ENCODE measurements around the gene LTK. TPM values are rescaled to one million over a fixed set of nuclear protein-coding genes. Genes with fewer than 3 reads are reported as not detected.

Gene LTK
- total RNA-seq, 3 donors from 2014 or later: 5.5 to 23.3 (median 13.3) TPM

- Histone ChIP-seq H3K9me3 (no peaks in the 10 kb centered on the region), H3K4me3 (no peak overlapping the region), H3K36me3 (ENCODE audit: low read depth) (no peaks in the 10 kb centered on the region), H3K4me1 (ENCODE audit: low read depth) (peaks cover 33% of the 10 kb centered on the region)
- ATAC-seq (no peak), DNase-seq (no peak)
- intact Hi-C loops (cut with DNase I, micrococcal nuclease): no loop called here
- TF ChIP-seq CTCF (IDR thresholded peaks at IDR 0.05): no peak
Measured at GRCh38 chr15:41491889-41492288, 21.7 kb downstream of the LTK start.

- Histone ChIP-seq H3K9me3 (no peaks in the 10 kb centered on the region), H3K4me1 (ENCODE audit: low read depth) (peaks cover 22% of the 10 kb centered on the region), H3K36me3 (ENCODE audit: low read depth) (no peaks in the 10 kb centered on the region), H3K4me3 (no peak overlapping the region)
- intact Hi-C loops (cut with DNase I, micrococcal nuclease): no loop called here
- no peak for TF ChIP-seq CTCF (IDR thresholded peaks at IDR 0.05)
- DNase-seq: no peak
- no peak for ATAC-seq
Measured at GRCh38 chr15:41490355-41490754, 23.3 kb downstream of the LTK start.

- H3K4me3 ChIP-seq: no peak overlapping the region
- no peaks in the 10 kb centered on the region for H3K36me3 ChIP-seq (ENCODE audit: low read depth)
- ATAC-seq: no peak
- H3K9me3 ChIP-seq: no peaks in the 10 kb centered on the region
- intact Hi-C loops (cut with DNase I, micrococcal nuclease): no loop called here
- peaks cover 15% of the 10 kb centered on the region for H3K4me1 ChIP-seq (ENCODE audit: low read depth)
- no peak for DNase-seq
- no peak for TF ChIP-seq CTCF (IDR thresholded peaks at IDR 0.05)
Measured at GRCh38 chr15:41489641-41490040, 24.0 kb downstream of the LTK start.

GRCh38 chr15:41487802-41488201, 25.8 kb downstream of the LTK start:
- TF ChIP-seq CTCF (IDR thresholded peaks at IDR 0.05): no peak
- Histone ChIP-seq H3K4me1 (ENCODE audit: low read depth) (peaks cover 15% of the 10 kb centered on the region), H3K36me3 (ENCODE audit: low read depth) (no peaks in the 10 kb centered on the region), H3K9me3 (no peaks in the 10 kb centered on the region), H3K4me3 (no peak overlapping the region)
- intact Hi-C loops (cut with DNase I, micrococcal nuclease): no loop called here
- DNase-seq: peak in 1 of 3 donors; percentile 20
- ATAC-seq: peak; percentile 10

GRCh38 chr15:41487381-41487780, 26.2 kb downstream of the LTK start:
- intact Hi-C loops (cut with DNase I, micrococcal nuclease): no loop called here
- DNase-seq: peak; percentile 48 to 61 (median 49)

More at GRCh38 chr15:41487381-41487780, 26.2 kb downstream of the LTK start:
- Histone ChIP-seq H3K4me1 (ENCODE audit: low read depth) (peaks cover 12% of the 10 kb centered on the region), H3K36me3 (ENCODE audit: low read depth) (no peaks in the 10 kb centered on the region), H3K9me3 (no peaks in the 10 kb centered on the region), H3K4me3 (no peak overlapping the region)
- peak; percentile 53 for ATAC-seq
- no peak for TF ChIP-seq CTCF (IDR thresholded peaks at IDR 0.05)

Data from mucosa of descending colon (tissue), 3 donors.